Activated naive CD8-positive, alpha-beta T cell treated with anti-CD3 and anti-CD28 coated beads, Interleukin-2, amount 10 ng/mL, durations not matched to agents 7 days and 5 days (primary cell): Measurements from ENCODE around the gene BRICD5. TPM values are rescaled to one million over a fixed set of nuclear protein-coding genes. Genes with fewer than 3 reads are reported as not detected.

Experiments
- ATAC-seq: fragments of 150-1000 bp; cut with Tn5 transposase; one replicate; pipeline ENCODE4 v1.10.0; 2021; ENCODE audit warnings: low read depth, moderate library complexity
- POLR2A ChIA-PET: fragments of 350-600 bp; sonication (Branson Sonifier 250); formaldehyde crosslinking; loops from one replicate; lab custom pipeline; 2021; ENCODE audit warnings: antibody characterized with exemption; lab: Charles Lee
- DNase-seq: peaks from one replicate; pipeline ENCODE4 v3.0.0; 2021
- H3K27ac Mint-ChIP-seq: one replicate; pipeline ENCODE4 v1.8.0; 2022; ENCODE audit warnings: mild to moderate bottlenecking, mixed read lengths
- H3K27me3 Mint-ChIP-seq: one replicate; pipeline ENCODE4 v1.8.0; 2022; ENCODE audit warnings: mild to moderate bottlenecking, moderate library complexity, mixed read lengths
- H3K36me3 Mint-ChIP-seq: one replicate; pipeline ENCODE4 v1.8.0; 2021; ENCODE audit warnings: mild to moderate bottlenecking, mixed read lengths
- H3K4me1 Mint-ChIP-seq: one replicate; pipeline ENCODE4 v1.8.0; 2021; ENCODE audit warnings: mixed read lengths
- H3K4me3 Mint-ChIP-seq: one replicate; pipeline ENCODE4 v1.8.0; 2022; ENCODE audit warnings: mild to moderate bottlenecking, moderate library complexity, mixed read lengths
- H3K9me3 Mint-ChIP-seq: one replicate; pipeline ENCODE4 v1.8.0; 2021; ENCODE audit warnings: mixed read lengths
- total RNA-seq, 2 experiments: library from RNA; stranded (reverse); gene quantifications; one replicate each; pipeline ENCODE4 v1.2.3, GENCODE V29; 2021

Gene BRICD5
- total RNA-seq, 2 experiments from 2014 or later, result 17.3 to 18.4 TPM

DNA sequence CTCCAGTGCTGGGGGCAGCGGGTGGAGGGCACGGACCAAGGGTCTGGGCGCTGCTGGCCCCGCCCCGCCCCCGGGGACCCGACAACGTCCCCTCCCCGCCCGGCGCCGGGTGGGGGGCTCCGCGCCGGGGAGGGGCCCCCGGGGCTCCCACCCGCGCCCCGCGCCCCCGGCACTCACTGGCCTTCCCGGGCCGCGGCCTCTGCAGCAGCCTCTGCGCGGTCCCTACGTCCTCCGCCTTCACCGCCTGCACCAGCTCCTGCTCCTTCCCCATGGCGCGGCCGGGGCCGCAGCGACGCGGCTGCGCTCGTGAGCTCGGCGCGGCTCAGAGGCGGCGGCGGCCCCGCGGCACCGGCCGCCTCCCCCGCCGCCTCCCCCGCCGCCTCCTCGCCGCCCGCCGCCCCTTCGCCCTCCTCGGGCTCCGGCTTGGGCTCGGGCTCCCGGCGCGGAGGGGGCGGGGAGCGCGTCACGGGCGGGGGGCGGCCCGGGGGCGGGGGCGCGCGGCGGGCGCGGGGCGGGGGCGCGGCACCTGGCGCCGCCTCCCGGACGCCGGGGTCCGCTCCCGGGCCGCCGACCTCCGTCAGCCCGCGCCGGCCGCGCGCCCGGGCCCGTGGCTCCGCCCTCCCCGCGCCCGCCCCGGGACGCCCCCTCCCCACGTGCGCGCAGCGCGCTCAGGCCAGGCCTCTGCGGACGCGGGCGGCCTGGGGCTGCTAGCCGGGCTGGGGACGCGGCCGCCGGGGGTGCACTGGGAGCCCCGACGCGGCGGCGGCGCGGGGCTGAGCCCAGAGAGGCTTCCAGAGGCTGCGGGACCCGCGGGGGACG, 14.3 kb downstream of the BRICD5 start, which contains the start of gene CASKIN1:
Gene CASKIN1, minus strand, starts transcription at position 444 of the 819 bp plus-strand sequence. Its CDS starts 173 bp downstream, at position 271.
- ATAC-seq, result peak; percentile 38

DNA sequence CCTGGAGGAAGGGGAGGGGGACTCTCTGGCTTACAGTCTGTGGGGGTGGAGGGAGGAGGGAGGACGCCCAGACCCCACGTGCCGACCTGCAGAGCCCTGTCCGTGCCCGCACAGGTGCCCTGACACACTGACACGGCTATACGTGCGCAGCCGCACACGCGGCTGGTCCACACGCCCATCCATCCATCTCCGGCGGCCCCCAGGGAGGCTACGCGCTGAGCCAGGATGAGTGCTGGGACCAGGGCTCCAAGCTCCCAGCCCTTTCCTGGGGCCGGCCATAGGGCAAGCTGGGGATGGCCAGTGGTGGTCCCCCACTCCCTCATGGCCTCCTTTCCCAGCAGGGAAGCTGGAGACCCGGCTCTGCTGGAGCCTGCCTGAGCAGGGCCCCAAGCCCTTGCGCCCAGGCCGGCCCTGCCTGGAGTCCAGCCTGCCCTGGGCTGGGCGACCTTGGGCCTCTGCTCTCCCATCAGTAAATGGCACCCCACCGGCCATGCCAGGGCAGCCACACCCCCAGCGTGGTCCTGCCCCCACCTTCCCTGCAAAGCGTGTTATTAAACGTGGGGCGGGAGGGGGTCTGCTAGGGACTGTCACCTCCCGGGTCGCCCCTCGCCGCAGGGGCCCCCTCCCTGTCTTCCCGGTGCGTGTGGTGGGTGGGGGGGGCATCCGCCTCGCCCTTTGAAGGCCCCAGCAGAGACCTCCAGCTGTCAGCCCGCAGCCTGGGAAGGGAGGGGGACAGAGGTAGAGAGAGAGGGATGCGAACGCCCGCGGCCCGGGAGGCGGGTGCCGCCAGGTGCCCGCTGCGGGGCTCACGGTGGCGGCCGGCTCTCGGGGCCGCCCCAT, 15.1 kb downstream of the BRICD5 start:
- Mint-ChIP-seq H3K4me3 (peak overlapping the region; percentile 48), H3K36me3 (no peaks in the 10 kb centered on the region), H3K9me3 (no peaks in the 10 kb centered on the region), H3K27me3 (peaks cover 40% of the 10 kb centered on the region), H3K27ac (no peak overlapping the region), H3K4me1 (peaks cover 1% of the 10 kb centered on the region)
- ATAC-seq (no peak), DNase-seq (no peak)
- POLR2A ChIA-PET, result interaction anchor here (0.6 to 1.9 kb wide), 4 partner anchors 10 to 56 kb away, joined by 3 to 9 read pairs (median 7); partner anchors contain the start of genes ECI1, MLST8 and TRAF7

More for the DNA sequence above, 14.3 kb downstream of the BRICD5 start, which contains the start of gene CASKIN1:
- DNase-seq, result no peak
- H3K4me1 Mint-ChIP-seq, result peaks cover 1% of the 10 kb centered on the region
- no peaks in the 10 kb centered on the region for H3K36me3 Mint-ChIP-seq
- H3K4me3 Mint-ChIP-seq, result peak within 1 kb of the TSS; percentile 48
- no peaks in the 10 kb centered on the region for H3K9me3 Mint-ChIP-seq
- no peak within 1 kb of the TSS for H3K27ac Mint-ChIP-seq
- POLR2A ChIA-PET, result interaction anchor here (0.5 to 1.9 kb wide), 3 partner anchors 9 to 123 kb away, joined by 3 to 8 read pairs (median 6); partner anchors contain the start of genes MLST8 and TRAF7
- peaks cover 40% of the 10 kb centered on the region for H3K27me3 Mint-ChIP-seq

- POLR2A ChIA-PET, result interaction anchor here (0.6 to 1.9 kb wide), 4 partner anchors 11 to 57 kb away, joined by 3 to 9 read pairs (median 7); partner anchors contain the start of genes ECI1, MLST8 and TRAF7
- Mint-ChIP-seq H3K4me1 (peaks cover 1% of the 10 kb centered on the region), H3K27me3 (peaks cover 35% of the 10 kb centered on the region), H3K36me3 (no peaks in the 10 kb centered on the region), H3K27ac (no peak overlapping the region), H3K9me3 (no peaks in the 10 kb centered on the region), H3K4me3 (no peak overlapping the region)
- ATAC-seq (peak; percentile 56), DNase-seq (peak; percentile 49)
These were observed 15.8 kb downstream of the BRICD5 start for GRCh38 chr16:2194852-2195321.

- ATAC-seq (no peak), DNase-seq (no peak)
- H3K4me3 Mint-ChIP-seq, result no peak overlapping the region
- peaks cover 1% of the 10 kb centered on the region for H3K4me1 Mint-ChIP-seq
- H3K9me3 Mint-ChIP-seq, result no peaks in the 10 kb centered on the region
- H3K27ac Mint-ChIP-seq, result no peak overlapping the region
- peaks cover 33% of the 10 kb centered on the region for H3K27me3 Mint-ChIP-seq
- POLR2A ChIA-PET, result interaction anchor here (1.3 to 1.9 kb wide), 3 partner anchors 11 to 57 kb away, joined by 6 to 9 read pairs (median 8); partner anchors contain the start of genes ECI1, MLST8 and TRAF7
- no peaks in the 10 kb centered on the region for H3K36me3 Mint-ChIP-seq
These were observed 16.4 kb downstream of the BRICD5 start for GRCh38 chr16:2194166-2194834.

DNA sequence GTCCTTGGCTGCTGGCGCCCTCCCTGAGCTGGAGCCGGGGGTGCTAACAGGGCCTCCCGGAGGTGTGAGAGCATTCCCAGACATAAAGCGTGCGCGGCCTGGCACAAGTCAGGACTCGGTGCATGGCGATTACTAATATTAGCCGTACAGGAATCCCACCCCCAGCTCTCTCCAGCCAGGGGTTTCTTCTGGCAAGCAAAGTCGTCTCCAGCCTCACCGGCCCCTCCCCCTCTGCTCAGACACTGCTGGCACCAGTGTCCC, 19.3 kb downstream of the BRICD5 start:
- H3K27me3 Mint-ChIP-seq, result peaks cover 15% of the 10 kb centered on the region
- peaks cover 1% of the 10 kb centered on the region for H3K4me1 Mint-ChIP-seq

DNA sequence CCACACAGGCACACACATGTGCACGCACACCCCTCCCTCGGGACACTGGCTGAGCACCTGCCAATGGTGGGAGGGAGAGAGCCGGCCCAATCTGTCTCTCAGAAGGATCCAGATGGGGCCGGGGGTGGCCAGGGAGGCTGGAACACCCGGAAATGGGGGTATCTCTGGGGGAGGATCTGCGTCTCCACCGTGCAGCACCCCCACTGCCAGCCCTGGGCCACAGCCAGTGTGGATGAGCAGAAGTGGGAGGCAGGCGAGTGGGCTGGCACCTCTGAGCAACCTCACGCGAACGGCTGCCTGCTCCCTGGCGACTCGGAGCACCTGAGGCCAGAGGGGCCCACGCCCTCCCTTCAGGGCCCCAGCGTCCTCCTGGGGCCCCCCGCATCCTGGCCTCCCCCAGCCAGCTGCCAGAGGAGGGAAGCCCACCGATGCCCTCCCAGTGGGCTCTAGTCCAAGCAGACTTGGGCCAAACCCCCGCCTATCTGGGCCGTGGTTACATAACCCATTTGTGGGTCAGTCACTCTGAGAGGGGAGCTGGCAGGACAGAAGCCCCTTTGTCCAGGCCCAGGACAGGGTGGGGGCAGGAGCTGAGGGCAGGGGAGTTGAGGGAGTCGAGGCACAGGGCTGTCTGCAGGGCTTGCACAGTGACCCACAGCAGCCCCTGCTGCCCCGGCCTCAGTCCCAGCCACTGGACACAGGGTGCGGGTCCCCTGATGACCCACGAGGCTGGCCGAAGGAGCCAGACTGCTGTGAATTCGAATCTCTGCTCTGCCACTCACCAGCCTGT, 19.8 kb downstream of the BRICD5 start:
- H3K9me3 Mint-ChIP-seq, result no peaks in the 10 kb centered on the region
- DNase-seq, result no peak
- no peak overlapping the region for H3K4me3 Mint-ChIP-seq
- H3K27me3 Mint-ChIP-seq, result peaks cover 16% of the 10 kb centered on the region
- peaks cover 1% of the 10 kb centered on the region for H3K4me1 Mint-ChIP-seq
- H3K36me3 Mint-ChIP-seq, result no peaks in the 10 kb centered on the region
- no peak overlapping the region for H3K27ac Mint-ChIP-seq
- POLR2A ChIA-PET, result no interaction called here
- no peak for ATAC-seq

More for the DNA sequence above, 19.3 kb downstream of the BRICD5 start:
- H3K4me3 Mint-ChIP-seq, result no peak overlapping the region
- ATAC-seq (no peak), DNase-seq (no peak)
- no peaks in the 10 kb centered on the region for H3K36me3 Mint-ChIP-seq
- POLR2A ChIA-PET, result no interaction called here
- H3K27ac Mint-ChIP-seq, result no peak overlapping the region
- no peaks in the 10 kb centered on the region for H3K9me3 Mint-ChIP-seq

- no peak for ATAC-seq
- H3K36me3 Mint-ChIP-seq, result no peaks in the 10 kb centered on the region
- POLR2A ChIA-PET, result no interaction called here
- no peak overlapping the region for H3K4me3 Mint-ChIP-seq
- peaks cover 1% of the 10 kb centered on the region for H3K4me1 Mint-ChIP-seq
- no peaks in the 10 kb centered on the region for H3K9me3 Mint-ChIP-seq
- H3K27me3 Mint-ChIP-seq, result peaks cover 15% of the 10 kb centered on the region
- no peak for DNase-seq
- no peak overlapping the region for H3K27ac Mint-ChIP-seq
These were observed 20.5 kb downstream of the BRICD5 start for GRCh38 chr16:2190002-2190658.

GRCh38 chr16:2189252-2189893, 21.3 kb downstream of the BRICD5 start:
- Mint-ChIP-seq H3K4me3 (no peak overlapping the region), H3K4me1 (no peaks in the 10 kb centered on the region), H3K36me3 (no peaks in the 10 kb centered on the region), H3K27me3 (peaks cover 8% of the 10 kb centered on the region), H3K9me3 (no peaks in the 10 kb centered on the region), H3K27ac (no peak overlapping the region)
- DNase-seq (no peak), ATAC-seq (no peak)
- POLR2A ChIA-PET, result no interaction called here

GRCh38 chr16:2188395-2188794, 22.3 kb downstream of the BRICD5 start:
- no peak for ATAC-seq
- no peaks in the 10 kb centered on the region for H3K4me1 Mint-ChIP-seq
- no peak overlapping the region for H3K27ac Mint-ChIP-seq
- H3K4me3 Mint-ChIP-seq, result no peak overlapping the region
- H3K36me3 Mint-ChIP-seq, result no peaks in the 10 kb centered on the region
- DNase-seq, result no peak
- POLR2A ChIA-PET, result interaction anchor here (1.2 kb wide), 1 partner anchor 33 kb away, joined by 3 read pairs; the partner anchor contains the start of gene TRAF7
- no peaks in the 10 kb centered on the region for H3K9me3 Mint-ChIP-seq
- H3K27me3 Mint-ChIP-seq, result peaks cover 4% of the 10 kb centered on the region

DNA sequence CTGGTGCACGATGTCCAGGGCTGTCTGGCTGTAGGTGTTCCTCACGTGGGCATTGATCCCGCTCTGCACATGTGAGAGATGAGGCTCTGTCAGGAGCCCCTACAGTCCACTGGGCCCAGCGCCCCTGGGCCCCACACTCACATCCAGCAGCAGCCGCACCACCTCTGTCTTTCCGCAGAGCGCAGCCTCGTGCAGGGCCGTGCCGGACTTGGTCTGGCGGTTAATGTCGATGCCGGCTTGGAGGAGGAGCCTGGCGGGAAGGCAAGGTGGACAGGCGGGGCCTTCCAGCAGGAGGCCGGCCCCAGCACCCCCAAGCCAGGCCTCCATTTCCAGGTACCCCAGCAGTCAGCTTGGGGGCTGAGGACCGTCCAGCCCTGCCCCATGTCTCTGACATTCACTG, 23.5 kb downstream of the BRICD5 start:
- H3K27ac Mint-ChIP-seq, result no peak overlapping the region
- POLR2A ChIA-PET, result interaction anchor here (0.5 kb wide), 1 partner anchor 285 kb away, joined by 4 read pairs; no protein-coding TSS in a partner anchor
- H3K4me1 Mint-ChIP-seq, result no peaks in the 10 kb centered on the region
- H3K9me3 Mint-ChIP-seq, result no peaks in the 10 kb centered on the region
- ATAC-seq, result no peak
- peaks cover 3% of the 10 kb centered on the region for H3K27me3 Mint-ChIP-seq
- DNase-seq, result no peak
- no peak overlapping the region for H3K4me3 Mint-ChIP-seq
- H3K36me3 Mint-ChIP-seq, result no peaks in the 10 kb centered on the region

DNA sequence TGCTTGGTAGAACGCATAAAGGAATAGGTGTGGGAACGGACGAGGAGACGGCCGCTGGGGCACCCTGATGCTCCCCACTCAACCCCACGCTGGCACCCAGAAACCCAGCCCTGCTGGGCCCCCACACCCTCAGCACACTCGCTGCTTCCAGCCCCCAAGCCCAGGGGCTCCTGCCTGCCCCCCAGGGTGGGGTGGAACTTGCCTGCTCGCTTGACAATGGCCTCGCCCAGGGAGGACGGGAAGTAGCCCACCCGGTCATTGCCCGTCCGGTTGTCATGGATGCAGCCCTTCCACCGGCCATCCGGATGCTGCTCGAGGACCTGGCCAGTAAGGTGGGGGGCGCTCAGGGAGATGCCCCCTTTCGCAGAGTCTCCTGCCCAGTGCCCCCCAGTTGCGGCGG, 24.2 kb downstream of the BRICD5 start:
- Mint-ChIP-seq H3K36me3 (no peaks in the 10 kb centered on the region), H3K27ac (no peak overlapping the region), H3K9me3 (no peaks in the 10 kb centered on the region), H3K4me3 (no peak overlapping the region), H3K27me3 (peaks cover 3% of the 10 kb centered on the region), H3K4me1 (no peaks in the 10 kb centered on the region)
- ATAC-seq, result no peak
- POLR2A ChIA-PET, result interaction anchor here (0.5 kb wide), 1 partner anchor 365 kb away, joined by 3 read pairs; no protein-coding TSS in a partner anchor
- DNase-seq, result no peak
